Astrocyte (in vitro differentiated cells and primary cell): ENCODE data around the gene PRM3. TPM values are rescaled to one million over a fixed set of nuclear protein-coding genes. Genes with fewer than 3 reads are reported as not detected.

ENCODE experiments used
- DNase-seq: peaks from one replicate; pipeline ENCODE4 v3.0.0-alpha.2; 2010; ENCODE audit warnings: low read depth
- FAIRE-seq: peaks from 2 replicates; lab custom pipeline; 2011; peaks lifted over from hg19 to GRCh38; lab: Jason Lieb, UNC
- H2AFZ ChIP-seq: 2 replicates; pipeline ENCODE4 v1.6.0; 2012; ENCODE audit warnings: low read depth, low read length, inconsistent platforms
- H3K27ac ChIP-seq: 2 replicates; pipeline ENCODE4 v1.5.1; 2011; ENCODE audit warnings: low read depth, low read length, inconsistent platforms
- H3K27me3 ChIP-seq: 2 replicates; pipeline ENCODE4 v1.6.0; 2011; ENCODE audit warnings: low read length, inconsistent platforms; ENCODE audit not compliant: insufficient read depth
- H3K36me3 ChIP-seq: 2 replicates; pipeline ENCODE4 v1.5.1; 2011; ENCODE audit warnings: low read length, inconsistent platforms; ENCODE audit not compliant: insufficient read depth
- H3K4me1 ChIP-seq: 2 replicates; pipeline ENCODE4 v1.5.1; 2011; ENCODE audit warnings: low read length, inconsistent platforms; ENCODE audit not compliant: insufficient read depth
- H3K4me2 ChIP-seq: 2 replicates; pipeline ENCODE4 v1.6.0; 2012; ENCODE audit warnings: low read length, inconsistent platforms
- H3K4me3 ChIP-seq: 2 replicates; pipeline ENCODE4 v1.5.1; 2011; ENCODE audit warnings: low read depth, mild to moderate bottlenecking, low read length, inconsistent platforms; ENCODE audit not compliant: insufficient read depth
- H3K79me2 ChIP-seq: 2 replicates; pipeline ENCODE4 v1.6.0; 2012; ENCODE audit warnings: mild to moderate bottlenecking, low read length, inconsistent platforms; ENCODE audit not compliant: insufficient read depth
- H3K9ac ChIP-seq: 2 replicates; pipeline ENCODE4 v1.6.0; 2012; ENCODE audit warnings: mild to moderate bottlenecking, low read length, inconsistent platforms
- H3K9me3 ChIP-seq: 2 replicates; pipeline ENCODE4 v1.5.1; 2012; ENCODE audit warnings: low read depth, mild to moderate bottlenecking, low read length, inconsistent platforms; ENCODE audit not compliant: insufficient read depth
- H4K20me1 ChIP-seq: 2 replicates; pipeline ENCODE4 v1.6.0; 2012; ENCODE audit warnings: low read length, inconsistent platforms; ENCODE audit not compliant: insufficient read depth
- H3K27ac Mint-ChIP-seq: one replicate; pipeline ENCODE4 v1.8.0; 2021; ENCODE audit warnings: mild to moderate bottlenecking, mixed read lengths; ENCODE audit not compliant: unreplicated experiment
- H3K27me3 Mint-ChIP-seq: one replicate; pipeline ENCODE4 v1.8.0; 2021; ENCODE audit warnings: low read depth, mixed read lengths; ENCODE audit not compliant: unreplicated experiment
- H3K36me3 Mint-ChIP-seq: one replicate; pipeline ENCODE4 v1.8.0; 2021; ENCODE audit warnings: low read depth, mixed read lengths; ENCODE audit not compliant: unreplicated experiment
- H3K4me1 Mint-ChIP-seq: one replicate; pipeline ENCODE4 v1.8.0; 2021; ENCODE audit warnings: low read depth, mixed read lengths; ENCODE audit not compliant: unreplicated experiment
- H3K4me3 Mint-ChIP-seq: one replicate; pipeline ENCODE4 v1.8.0; 2021; ENCODE audit warnings: mild to moderate bottlenecking, moderate library complexity, mixed read lengths; ENCODE audit not compliant: unreplicated experiment
- H3K9me3 Mint-ChIP-seq: one replicate; pipeline ENCODE4 v1.8.0; 2021; ENCODE audit warnings: mild to moderate bottlenecking, mixed read lengths; ENCODE audit not compliant: unreplicated experiment
- CTCF ChIP-seq: IDR thresholded peaks from 2 replicates; pipeline ENCODE4 v1.5.1; 2011; ENCODE audit warnings: low read depth, mild to moderate bottlenecking, inconsistent platforms, low read length, moderate library complexity; ENCODE audit not compliant: insufficient read depth
- EZH2 ChIP-seq: IDR thresholded peaks from 2 replicates; pipeline ENCODE4 v1.6.1; 2012; ENCODE audit warnings: mild to moderate bottlenecking, low read length, inconsistent platforms; ENCODE audit not compliant: insufficient read depth
- total RNA-seq: library from RNA; stranded (reverse); gene quantifications from 2 replicates; pipeline ENCODE4 v1.2.1, GENCODE V29; 2021

The PRM3 gene
- total RNA-seq, 1 donor from 2014 or later, result not detected

DNA sequence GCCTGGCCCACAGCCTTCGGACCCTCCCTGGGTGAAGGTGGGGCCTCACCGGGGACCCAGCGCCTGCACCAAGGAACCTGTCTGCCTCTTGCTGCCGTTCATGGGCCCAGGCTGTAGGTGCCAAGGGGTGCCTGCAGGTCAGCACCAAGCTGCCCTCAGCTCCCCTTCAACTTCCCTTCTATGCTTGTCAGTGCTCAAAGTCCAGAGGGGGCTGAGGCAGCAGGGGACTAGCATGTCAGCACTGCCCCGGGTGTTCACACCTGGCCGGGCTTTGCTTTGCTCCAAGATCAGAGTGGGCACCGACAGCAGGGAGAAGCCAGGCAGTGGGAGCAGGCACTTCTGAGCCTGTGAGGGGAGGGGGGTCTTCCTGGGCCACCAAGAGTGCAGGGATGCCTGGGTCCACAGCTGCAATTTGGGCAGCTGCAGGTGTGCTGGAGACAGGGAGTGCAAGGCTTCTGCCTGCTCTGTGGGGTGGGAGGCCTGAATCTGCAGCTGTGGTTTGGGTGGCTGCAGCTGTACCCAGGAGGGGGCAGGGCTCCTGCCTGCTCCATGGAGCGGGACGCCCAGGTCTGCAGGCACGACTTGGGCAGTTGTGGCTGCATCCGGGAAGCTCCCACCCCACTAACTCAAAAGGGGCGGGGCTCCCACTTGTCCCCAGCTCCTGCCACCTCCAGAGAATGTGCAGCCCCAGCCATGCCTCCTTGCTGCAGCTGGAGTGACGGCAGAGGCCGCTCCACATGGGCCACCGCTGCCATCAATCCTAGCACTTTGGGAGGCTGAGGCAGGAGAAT is 35.3 kb upstream of the PRM3 start:
- Mint-ChIP-seq H3K9me3 (no peaks in the 10 kb centered on the region), H3K36me3 (no peaks in the 10 kb centered on the region), H3K27me3 (no peaks in the 10 kb centered on the region), H3K4me3 (no peak overlapping the region), H3K4me1 (peaks cover 22% of the 10 kb centered on the region), H3K27ac (no peak overlapping the region)
- Histone ChIP-seq H3K9me3 (no peaks in the 10 kb centered on the region), H3K27ac (no peak overlapping the region), H3K4me1 (peaks cover 24% of the 10 kb centered on the region), H3K4me2 (no peak overlapping the region), H3K79me2 (no peaks in the 10 kb centered on the region), H3K36me3 (no peaks in the 10 kb centered on the region), H2AFZ (no peak overlapping the region), H3K27me3 (no peaks in the 10 kb centered on the region), H3K4me3 (no peak overlapping the region), H4K20me1 (no peaks in the 10 kb centered on the region), H3K9ac (no peak overlapping the region)
- no peak for DNase-seq
- TF ChIP-seq EZH2 (no peak), CTCF (no peak)
- FAIRE-seq, result no peak

- no peaks in the 10 kb centered on the region for H3K36me3 Mint-ChIP-seq
- no peak for DNase-seq
- H3K27ac Mint-ChIP-seq, result no peak overlapping the region
- H3K4me2 ChIP-seq, result no peak overlapping the region
- no peaks in the 10 kb centered on the region for H4K20me1 ChIP-seq
- no peak overlapping the region for H3K27ac ChIP-seq
- peaks cover 16% of the 10 kb centered on the region for H3K4me1 ChIP-seq
- FAIRE-seq, result no peak
- H3K4me1 Mint-ChIP-seq, result peaks cover 18% of the 10 kb centered on the region
- no peaks in the 10 kb centered on the region for H3K9me3 ChIP-seq
- H3K4me3 ChIP-seq, result no peak overlapping the region
- no peaks in the 10 kb centered on the region for H3K27me3 Mint-ChIP-seq
- H3K9ac ChIP-seq, result no peak overlapping the region
- no peaks in the 10 kb centered on the region for H3K27me3 ChIP-seq
- no peaks in the 10 kb centered on the region for H3K9me3 Mint-ChIP-seq
- no peak overlapping the region for H2AFZ ChIP-seq
- no peak overlapping the region for H3K4me3 Mint-ChIP-seq
- no peaks in the 10 kb centered on the region for H3K79me2 ChIP-seq
- H3K36me3 ChIP-seq, result no peaks in the 10 kb centered on the region
- TF ChIP-seq EZH2 (no peak), CTCF (no peak)
Measured at GRCh38 chr16:11307639-11308492, 34.4 kb upstream of the PRM3 start.
